ENCODE results near the gene ZFP36L1. TPM values are rescaled to one million over a fixed set of nuclear protein-coding genes. Genes with fewer than 3 reads are reported as not detected.

Gene ZFP36L1
- total and polyA plus RNA-seq, 4 donors = 35.3 to 388 (median 175) TPM

- WGBS, 2 donors = 89 to 95% methylated on average over 11 of the region's 11 CpGs
- H3K9me3 ChIP-seq (ENCODE audit: control insufficient read depth, low read length) = no peaks in the 10 kb centered on the region
- no peaks in the 10 kb centered on the region for H3K4me1 ChIP-seq (ENCODE audit: control insufficient read depth in 1 of 2, insufficient read depth in 2 of 2, low read length in 2 of 2)
- H3K4me3 ChIP-seq (ENCODE audit: low read length in 2 of 2) = no peak overlapping the region
- ATAC-seq (ENCODE audit: low FRiP score) (no peak), DNase-seq (no peak)
- H3K36me3 ChIP-seq (ENCODE audit: control insufficient read depth in 1 of 2, insufficient read depth in 2 of 2, low read length in 1 of 2) = no peaks in the 10 kb centered on the region
- no peaks in the 10 kb centered on the region for H3K27me3 ChIP-seq (ENCODE audit: control insufficient read depth in 1 of 2, insufficient read depth in 2 of 2, low read length in 1 of 2)
- intact Hi-C loops (cut with DNase I) = no loop called here
- no peak overlapping the region for H3K27ac ChIP-seq (ENCODE audit: low read depth in 1 of 2, low read length in 2 of 2)
Measured at GRCh38 chr14:68749487-68750475, 43.1 kb downstream of the ZFP36L1 start.

- ATAC-seq (ENCODE audit: low FRiP score) = no peak
- Histone ChIP-seq H3K4me1 (ENCODE audit: control insufficient read depth in 1 of 2, insufficient read depth in 2 of 2, low read length in 2 of 2) (no peaks in the 10 kb centered on the region), H3K27ac (ENCODE audit: low read depth in 1 of 2, low read length in 2 of 2) (no peak overlapping the region), H3K27me3 (ENCODE audit: control insufficient read depth in 1 of 2, insufficient read depth in 2 of 2, low read length in 1 of 2) (no peaks in the 10 kb centered on the region), H3K9me3 (ENCODE audit: control insufficient read depth, low read length) (no peaks in the 10 kb centered on the region), H3K4me3 (ENCODE audit: low read length in 2 of 2) (no peak overlapping the region), H3K36me3 (ENCODE audit: control insufficient read depth in 1 of 2, insufficient read depth in 2 of 2, low read length in 1 of 2) (no peaks in the 10 kb centered on the region)
- DNase-seq = no peak
- 94 to 95% methylated on average over 5 of the region's 5 CpGs for WGBS, 2 donors
- intact Hi-C loops (cut with DNase I) = no loop called here
Measured at GRCh38 chr14:68748691-68749090, 44.2 kb downstream of the ZFP36L1 start.

GRCh38 chr14:68748260-68748659 is 44.6 kb downstream of the ZFP36L1 start:
- Histone ChIP-seq H3K4me3 (ENCODE audit: low read length in 2 of 2) (no peak overlapping the region), H3K27me3 (ENCODE audit: control insufficient read depth in 1 of 2, insufficient read depth in 2 of 2, low read length in 1 of 2) (no peaks in the 10 kb centered on the region), H3K36me3 (ENCODE audit: control insufficient read depth in 1 of 2, insufficient read depth in 2 of 2, low read length in 1 of 2) (no peaks in the 10 kb centered on the region), H3K27ac (ENCODE audit: low read depth in 1 of 2, low read length in 2 of 2) (no peak overlapping the region), H3K9me3 (ENCODE audit: control insufficient read depth, low read length) (no peaks in the 10 kb centered on the region), H3K4me1 (ENCODE audit: control insufficient read depth in 1 of 2, insufficient read depth in 2 of 2, low read length in 2 of 2) (no peaks in the 10 kb centered on the region)
- DNase-seq (no peak), ATAC-seq (ENCODE audit: low FRiP score) (no peak)
- intact Hi-C loops (cut with DNase I) = no loop called here
- WGBS, 2 donors = 86 to 94% methylated on average over 10 of the region's 10 CpGs

GRCh38 chr14:68747393-68747792 is 45.5 kb downstream of the ZFP36L1 start:
- intact Hi-C loops (cut with DNase I) = no loop called here
- H3K9me3 ChIP-seq (ENCODE audit: control insufficient read depth, low read length) = no peaks in the 10 kb centered on the region
- no peaks in the 10 kb centered on the region for H3K27me3 ChIP-seq (ENCODE audit: control insufficient read depth in 1 of 2, insufficient read depth in 2 of 2, low read length in 1 of 2)
- no peak overlapping the region for H3K27ac ChIP-seq (ENCODE audit: low read depth in 1 of 2, low read length in 2 of 2)
- no peaks in the 10 kb centered on the region for H3K36me3 ChIP-seq (ENCODE audit: control insufficient read depth in 1 of 2, insufficient read depth in 2 of 2, low read length in 1 of 2)
- no peak overlapping the region for H3K4me3 ChIP-seq (ENCODE audit: low read length in 2 of 2)
- WGBS, 2 donors = 91 to 96% methylated on average over 5 of the region's 5 CpGs
- H3K4me1 ChIP-seq (ENCODE audit: control insufficient read depth in 1 of 2, insufficient read depth in 2 of 2, low read length in 2 of 2) = no peaks in the 10 kb centered on the region
- ATAC-seq (ENCODE audit: low FRiP score) (no peak), DNase-seq (no peak)

GRCh38 chr14:68744613-68745012 is 48.3 kb downstream of the ZFP36L1 start:
- Histone ChIP-seq H3K36me3 (ENCODE audit: control insufficient read depth in 1 of 2, insufficient read depth in 2 of 2, low read length in 1 of 2) (no peaks in the 10 kb centered on the region), H3K4me1 (ENCODE audit: control insufficient read depth in 1 of 2, insufficient read depth in 2 of 2, low read length in 2 of 2) (no peaks in the 10 kb centered on the region), H3K27me3 (ENCODE audit: control insufficient read depth in 1 of 2, insufficient read depth in 2 of 2, low read length in 1 of 2) (no peaks in the 10 kb centered on the region), H3K9me3 (ENCODE audit: control insufficient read depth, low read length) (no peaks in the 10 kb centered on the region), H3K4me3 (ENCODE audit: low read length in 2 of 2) (no peak overlapping the region), H3K27ac (ENCODE audit: low read depth in 1 of 2, low read length in 2 of 2) (no peak overlapping the region)
- ATAC-seq (ENCODE audit: low FRiP score) = no peak
- DNase-seq = no peak
- WGBS, 2 donors = 90 to 92% methylated on average over 12 of the region's 12 CpGs
- intact Hi-C loops (cut with DNase I) = no loop called here

GRCh38 chr14:68741839-68742470 is 50.9 kb downstream of the ZFP36L1 start:
- 95 to 96% methylated on average over 6 of the region's 6 CpGs for WGBS, 2 donors
- Histone ChIP-seq H3K36me3 (ENCODE audit: control insufficient read depth in 1 of 2, insufficient read depth in 2 of 2, low read length in 1 of 2) (no peaks in the 10 kb centered on the region), H3K4me1 (ENCODE audit: control insufficient read depth in 1 of 2, insufficient read depth in 2 of 2, low read length in 2 of 2) (no peaks in the 10 kb centered on the region), H3K9me3 (ENCODE audit: control insufficient read depth, low read length) (no peaks in the 10 kb centered on the region), H3K27ac (ENCODE audit: low read depth in 1 of 2, low read length in 2 of 2) (no peak overlapping the region), H3K27me3 (ENCODE audit: control insufficient read depth in 1 of 2, insufficient read depth in 2 of 2, low read length in 1 of 2) (no peaks in the 10 kb centered on the region), H3K4me3 (ENCODE audit: low read length in 2 of 2) (no peak overlapping the region)
- intact Hi-C loops (cut with DNase I) = no loop called here
- DNase-seq (no peak), ATAC-seq (ENCODE audit: low FRiP score) (no peak)

- intact Hi-C loops (cut with DNase I) = no loop called here
- no peaks in the 10 kb centered on the region for H3K9me3 ChIP-seq (ENCODE audit: control insufficient read depth, low read length)
- DNase-seq (no peak), ATAC-seq (ENCODE audit: low FRiP score) (no peak)
- H3K27ac ChIP-seq (ENCODE audit: low read depth in 1 of 2, low read length in 2 of 2) = no peak overlapping the region
- H3K27me3 ChIP-seq (ENCODE audit: control insufficient read depth in 1 of 2, insufficient read depth in 2 of 2, low read length in 1 of 2) = no peaks in the 10 kb centered on the region
- no peaks in the 10 kb centered on the region for H3K36me3 ChIP-seq (ENCODE audit: control insufficient read depth in 1 of 2, insufficient read depth in 2 of 2, low read length in 1 of 2)
- H3K4me1 ChIP-seq (ENCODE audit: control insufficient read depth in 1 of 2, insufficient read depth in 2 of 2, low read length in 2 of 2) = no peaks in the 10 kb centered on the region
- H3K4me3 ChIP-seq (ENCODE audit: low read length in 2 of 2) = no peak overlapping the region
Measured at GRCh38 chr14:68741477-68741791, 51.4 kb downstream of the ZFP36L1 start.

GRCh38 chr14:68740788-68741476 is 51.9 kb downstream of the ZFP36L1 start:
- ATAC-seq (ENCODE audit: low FRiP score) = no peak
- intact Hi-C loops (cut with DNase I) = no loop called here
- 96 to 98% methylated on average over 4 of the region's 4 CpGs for WGBS, 2 donors

More at GRCh38 chr14:68740788-68741476, 51.9 kb downstream of the ZFP36L1 start:
- H3K4me3 ChIP-seq (ENCODE audit: low read length in 2 of 2) = no peak overlapping the region
- DNase-seq = no peak
- H3K27me3 ChIP-seq (ENCODE audit: control insufficient read depth in 1 of 2, insufficient read depth in 2 of 2, low read length in 1 of 2) = no peaks in the 10 kb centered on the region
- H3K27ac ChIP-seq (ENCODE audit: low read depth in 1 of 2, low read length in 2 of 2) = no peak overlapping the region
- no peaks in the 10 kb centered on the region for H3K36me3 ChIP-seq (ENCODE audit: control insufficient read depth in 1 of 2, insufficient read depth in 2 of 2, low read length in 1 of 2)
- peaks cover 0 to 2% of the 10 kb centered on the region in 2 donors for H3K4me1 ChIP-seq (ENCODE audit: control insufficient read depth in 1 of 2, insufficient read depth in 2 of 2, low read length in 2 of 2)
- no peaks in the 10 kb centered on the region for H3K9me3 ChIP-seq (ENCODE audit: control insufficient read depth, low read length)

Data from aorta (tissue), 5 donors.